Prostate gland (tissue), 2 donors: ENCODE data around the gene MCF2L2. TPM values are rescaled to one million over a fixed set of nuclear protein-coding genes. Genes with fewer than 3 reads are reported as not detected.

Experiments
- DNase-seq: peaks from one replicate; pipeline ENCODE4 v3.0.0-alpha.2; 2019; ENCODE audit warnings: low spot score
- H3K27ac ChIP-seq, 2 donors: fragments of 200-600 bp; sonication (generic); 2 replicates each; pipeline ENCODE4 v1.5.1; 2017 to 2019
- H3K27me3 ChIP-seq: fragments of 200-600 bp; sonication (generic); replicated peaks from 2 replicates; pipeline ENCODE4 v1.5.1; 2019; ENCODE audit not compliant: insufficient read depth
- H3K36me3 ChIP-seq, 2 donors: fragments of 200-600 bp; sonication (generic); 1 replicate in 1 of 2; 2 replicates in 1 of 2; pipeline versions ENCODE4 v1.5.1 to v1.8.1; 2017 to 2019
- H3K4me1 ChIP-seq: fragments of 200-600 bp; sonication (generic); replicated peaks from 2 replicates; pipeline ENCODE4 v1.5.1; 2019
- H3K4me3 ChIP-seq, 2 donors: fragments of 200-600 bp; sonication (generic); 2 replicates each; pipeline ENCODE4 v1.5.1; 2017 to 2019
- H3K9me3 ChIP-seq: fragments of 200-600 bp; sonication (generic); 2 replicates; pipeline ENCODE4 v1.5.1; 2017
- CTCF ChIP-seq, 4 experiments: fragments of 200-600 bp in 2 of 4; fragments of 450-650 bp in 2 of 4; sonication (generic) in 2 of 4; IDR thresholded peaks; 1 replicate in 3 of 4; 2 replicates in 1 of 4; pipeline ENCODE4 v1.5.1; 2016 to 2019; ENCODE audit warnings: antibody characterized with exemption in 4 of 4, mild to moderate bottlenecking in 2 of 4, moderate library complexity in 2 of 4
- POLR2A ChIP-seq: fragments of 450-650 bp; IDR thresholded peaks from one replicate; pipeline ENCODE4 v1.6.1; 2016; ENCODE audit warnings: antibody characterized with exemption, mild to moderate bottlenecking
- POLR2AphosphoS5 ChIP-seq: sonication (generic); formaldehyde crosslinking; IDR thresholded peaks from one replicate; pipeline ENCODE4 v1.6.1; 2017; ENCODE audit warnings: antibody characterized with exemption
- WGBS: methylation state at CpG from one replicate; pipeline ENCODE4 v1.1.5; 2018; 5-methylcytosine and 5-hydroxymethylcytosine counted together
- intact Hi-C: fragments of 100-400 bp; cut with DNase I; formaldehyde crosslinking; loops from one replicate; pipeline ENCODE4 v1.14.2; 2022
- total RNA-seq, 2 donors: library from RNA; depleted of rRNA; stranded (reverse); fragments of >200 nt; gene quantifications; one replicate each; pipeline ENCODE4 v1.1.0, GENCODE V29; 2016

MCF2L2 gene
- total RNA-seq, 2 donors from 2014 or later = 0.41 to 4.0 TPM

DNA sequence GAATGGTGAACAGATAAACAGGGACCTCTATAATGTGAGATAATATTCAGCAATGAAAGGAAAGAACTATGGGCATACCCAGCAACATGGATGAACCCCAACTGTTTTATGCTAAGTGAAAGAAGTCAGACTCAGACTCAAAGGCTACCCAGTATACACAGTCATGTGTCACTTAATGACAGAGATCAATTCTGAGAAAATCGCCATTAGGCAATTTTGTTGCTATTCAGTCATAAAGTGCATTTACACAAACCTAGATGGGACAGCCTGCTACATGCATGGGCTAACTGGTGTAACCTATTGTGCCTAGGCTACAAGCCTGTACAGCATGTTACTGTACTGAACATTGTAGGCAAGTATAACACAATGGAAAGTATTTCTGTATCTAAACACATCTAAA, 98.9 kb downstream of the MCF2L2 start:
- Histone ChIP-seq H3K4me1 (no peaks in the 10 kb centered on the region), H3K27ac (no peak overlapping the region), H3K4me3 (no peak overlapping the region), H3K9me3 (no peaks in the 10 kb centered on the region), H3K36me3 (no peaks in the 10 kb centered on the region), H3K27me3 (no peaks in the 10 kb centered on the region)
- intact Hi-C loops = no loop called here
- TF ChIP-seq POLR2A (no peak), CTCF (IDR thresholded peaks at IDR 0.05) (no peak), POLR2AphosphoS5 (no peak)
- no peak for DNase-seq
- 100% methylated on average over 1 of the region's 1 CpG for WGBS

DNA sequence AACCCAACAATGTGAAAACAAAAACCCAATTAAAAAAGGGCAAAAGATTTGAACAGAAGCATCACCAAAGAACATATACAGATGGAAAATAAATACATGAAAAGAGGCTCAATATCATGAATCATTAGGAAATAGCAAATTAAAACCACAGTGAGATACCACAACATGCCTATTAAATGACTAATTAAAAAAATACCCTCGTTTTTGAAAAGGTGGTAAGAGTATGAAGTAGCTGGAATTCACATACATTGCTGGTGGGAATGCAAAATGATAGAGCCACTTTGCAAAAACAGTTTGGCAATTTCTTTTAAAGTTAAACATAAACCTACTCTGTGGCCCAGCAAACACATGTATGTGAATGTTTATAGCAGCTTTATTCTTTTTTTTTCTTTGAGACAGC, 99.6 kb downstream of the MCF2L2 start:
- 8% methylated on average over 1 of the region's 1 CpG for WGBS
- TF ChIP-seq POLR2AphosphoS5 = no peak
- Histone ChIP-seq H3K27me3 (no peaks in the 10 kb centered on the region), H3K4me3 (no peak overlapping the region), H3K9me3 (no peaks in the 10 kb centered on the region), H3K27ac (no peak overlapping the region), H3K4me1 (no peaks in the 10 kb centered on the region), H3K36me3 (no peaks in the 10 kb centered on the region)
- DNase-seq = no peak
- intact Hi-C loops = no loop called here

- Histone ChIP-seq H3K4me3 (no peak overlapping the region), H3K27me3 (no peaks in the 10 kb centered on the region), H3K27ac (no peak overlapping the region), H3K36me3 (no peaks in the 10 kb centered on the region), H3K4me1 (no peaks in the 10 kb centered on the region), H3K9me3 (no peaks in the 10 kb centered on the region)
- no peak for TF ChIP-seq CTCF (IDR thresholded peaks at IDR 0.05)
- TF ChIP-seq POLR2A = no peak
- no peak for TF ChIP-seq POLR2AphosphoS5
- intact Hi-C loops = no loop called here
- no peak for DNase-seq
- WGBS = 100% methylated on average over 1 of the region's 1 CpG
Measured at GRCh38 chr3:183328164-183328563, 100.3 kb downstream of the MCF2L2 start.

DNA sequence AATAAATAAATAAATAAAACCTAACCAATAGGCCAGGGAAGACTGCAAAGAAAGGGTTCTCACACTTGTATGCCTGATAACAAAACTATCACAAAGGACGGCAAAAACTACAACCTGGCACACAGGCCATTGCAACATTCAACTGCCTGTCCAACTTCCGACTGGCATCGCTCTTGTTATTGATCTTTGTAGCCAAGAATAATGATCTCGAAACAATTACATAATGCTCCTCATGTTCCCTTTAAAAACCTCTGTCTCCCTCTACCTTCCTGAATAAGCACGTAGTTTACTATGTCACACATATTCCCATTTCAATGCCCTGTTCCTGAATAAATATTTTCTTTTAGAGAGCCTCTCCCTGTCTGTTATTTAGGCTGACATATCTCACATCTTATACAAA, 101.1 kb downstream of the MCF2L2 start:
- H3K36me3 ChIP-seq = no peaks in the 10 kb centered on the region
- intact Hi-C loops = no loop called here
- TF ChIP-seq POLR2A (no peak), CTCF (IDR thresholded peaks at IDR 0.05) (peak in 2 of 4 experiments; percentile 13 to 51), POLR2AphosphoS5 (peak; percentile 23)

DNA sequence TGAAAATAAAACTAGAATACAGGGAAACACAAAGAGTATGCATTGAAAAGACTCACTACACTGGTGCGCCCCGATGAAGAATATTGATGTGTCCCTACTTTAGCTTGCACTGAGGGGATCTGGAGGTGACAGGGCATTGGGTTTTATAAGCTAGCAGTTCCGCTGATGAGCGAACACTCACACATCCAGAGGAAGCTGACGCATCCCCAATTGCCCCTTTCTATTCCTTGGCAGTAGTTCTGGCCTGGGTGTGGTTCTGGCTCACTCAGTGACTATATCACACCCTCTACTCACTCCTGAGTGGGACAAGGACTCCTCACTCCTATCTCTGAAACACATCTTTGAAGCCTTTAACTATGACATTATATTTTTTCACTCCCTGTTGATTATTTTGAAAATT, 104.3 kb downstream of the MCF2L2 start:
- H3K4me1 ChIP-seq = no peaks in the 10 kb centered on the region
- 98% methylated on average over 5 of the region's 5 CpGs for WGBS
- intact Hi-C loops = no loop called here
- H3K36me3 ChIP-seq = no peaks in the 10 kb centered on the region
- H3K27ac ChIP-seq = no peak overlapping the region
- no peaks in the 10 kb centered on the region for H3K27me3 ChIP-seq
- no peak for TF ChIP-seq CTCF (IDR thresholded peaks at IDR 0.05)
- TF ChIP-seq POLR2A = no peak
- TF ChIP-seq POLR2AphosphoS5 = no peak
- H3K9me3 ChIP-seq = no peaks in the 10 kb centered on the region
- DNase-seq = no peak
- no peak overlapping the region for H3K4me3 ChIP-seq

More for the DNA sequence above, 101.1 kb downstream of the MCF2L2 start:
- Histone ChIP-seq H3K27me3 (no peaks in the 10 kb centered on the region), H3K9me3 (no peaks in the 10 kb centered on the region), H3K4me1 (no peaks in the 10 kb centered on the region), H3K27ac (no peak overlapping the region), H3K4me3 (no peak overlapping the region)
- DNase-seq = no peak
- WGBS = 66% methylated on average over 5 of the region's 5 CpGs
